ENCODE results near the gene PLXDC1.

DNA sequence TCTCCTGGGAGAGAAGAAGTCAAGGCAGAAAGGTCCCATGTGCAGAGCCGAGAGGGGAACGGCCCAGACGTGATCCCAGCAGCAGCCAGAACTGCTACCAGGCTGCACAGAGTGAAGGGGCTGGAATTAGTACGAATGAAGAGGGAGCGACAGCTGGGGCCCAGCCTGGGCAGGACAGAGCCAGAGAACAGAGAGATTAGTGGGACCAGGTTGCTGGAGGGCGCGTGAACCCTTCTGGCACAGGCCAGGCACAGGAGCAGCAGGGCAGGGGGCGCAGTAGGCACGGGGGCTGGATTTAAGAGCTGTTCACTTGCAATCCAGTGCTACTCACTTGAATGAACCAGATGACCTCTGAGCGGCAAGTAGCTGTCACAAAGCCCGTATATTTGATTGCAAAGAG is 66.9 kb downstream of the PLXDC1 start:
- TF ChIP-seq POU2F2 (IDR thresholded peaks at IDR 0.05; ENCODE audit: low read depth, low read length) (no peak), POLR2A (IDR thresholded peaks at IDR 0.05; ENCODE audit: low read depth, low read length) (no peak), TAF1 (IDR thresholded peaks at IDR 0.05; ENCODE audit: low read depth, low read length) (no peak), PAX5 (IDR thresholded peaks at IDR 0.05; ENCODE audit: insufficient read depth, low read length, severe bottlenecking) (no peak), POLR2AphosphoS5 (IDR thresholded peaks at IDR 0.05; ENCODE audit: low read depth, low read length) (no peak), SPI1 (IDR thresholded peaks at IDR 0.05; ENCODE audit: low read depth, low read length) (no peak)

All from GM12891 (cell line).